H1 (cell line): ENCODE data around the gene STX4. TPM values are rescaled to one million over a fixed set of nuclear protein-coding genes. Genes with fewer than 3 reads are reported as not detected.

ENCODE experiments used
- ASH2L ChIP-seq: fragments of 200-600, 300-600 bp; sonication (generic); IDR thresholded peaks from one replicate; pipeline ENCODE4 v1.7.1; 2017; ENCODE audit warnings: low read length
- CHD1 ChIP-seq: IDR thresholded peaks from 2 replicates; pipeline ENCODE4 v1.6.1; 2012; ENCODE audit warnings: low read depth, low read length, improper control_type of control experiment
- CREB1 ChIP-seq: IDR thresholded peaks from 2 replicates; pipeline ENCODE4 v1.6.1; 2012; ENCODE audit warnings: inconsistent platforms
- KDM1A ChIP-seq: fragments of 200-600, 300-600 bp; sonication (generic); IDR thresholded peaks from 2 replicates; pipeline ENCODE4 v1.7.1; 2016; ENCODE audit warnings: mild to moderate bottlenecking, low read length, borderline replicate concordance
- PHF8 ChIP-seq: fragments of 200-600 bp; sonication (generic); conservative IDR thresholded peaks from 2 replicates; pipeline ENCODE4 v1.7.1; 2012; ENCODE audit warnings: low read depth, mild to moderate bottlenecking, inconsistent platforms, low read length, moderate library complexity
- polyA plus RNA-seq, 7 experiments: library from polyadenylated mRNA; depleted of rRNA in 3 of 7; stranded (reverse) in 5 of 7; unstranded in 2 of 7; fragments of >200 nt in 5 of 7; fragments of 200-250 nt in 2 of 7; gene quantifications; 1 replicate in 5 of 7; 2 replicates in 1 of 7; 4 replicates in 1 of 7; pipeline versions ENCODE4 v1.2.1 to v1.2.3, GENCODE V29; 2011 to 2013; ENCODE audit warnings: missing spikeins in 2 of 7, mixed read lengths in 2 of 7
- total RNA-seq: library from RNA; stranded (reverse); fragmentation: NEBNext Ultra II Directional; extraction: Animal tissue kit (Norgen Biotek cat#: 25700); gene quantifications from 2 replicates; pipeline ENCODE4 v1.2.1, GENCODE V29; 2021
- TF ChIP-seq, protein P1 (sequence below): fragments of 300-600 bp; sonication (generic); IDR thresholded peaks from 2 replicates; pipeline ENCODE4 v1.7.1; 2012; ENCODE audit warnings: low read length, moderate library complexity, mild to moderate bottlenecking, inconsistent platforms; ENCODE audit not compliant: insufficient replicate concordance

Gene STX4
- total and polyA plus RNA-seq, 2 of the 8 experiments (the other 6 are each of a cell fraction or from before 2014, with no cell fraction given), result 25.8 to 32.3 TPM

DNA sequence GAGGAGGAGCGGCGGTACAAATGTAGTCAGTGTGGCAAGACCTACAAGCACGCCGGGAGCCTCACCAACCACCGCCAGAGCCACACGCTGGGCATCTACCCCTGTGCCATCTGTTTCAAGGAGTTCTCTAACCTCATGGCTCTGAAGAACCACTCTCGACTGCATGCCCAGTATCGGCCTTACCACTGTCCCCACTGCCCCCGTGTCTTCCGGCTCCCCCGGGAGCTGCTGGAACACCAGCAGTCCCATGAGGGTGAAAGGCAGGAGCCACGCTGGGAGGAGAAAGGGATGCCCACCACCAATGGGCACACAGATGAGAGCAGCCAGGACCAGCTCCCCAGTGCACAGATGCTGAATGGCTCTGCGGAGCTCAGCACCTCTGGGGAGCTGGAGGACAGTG lies 43.7 kb downstream of the STX4 start (continued):
- TF ChIP-seq, protein P1, sequence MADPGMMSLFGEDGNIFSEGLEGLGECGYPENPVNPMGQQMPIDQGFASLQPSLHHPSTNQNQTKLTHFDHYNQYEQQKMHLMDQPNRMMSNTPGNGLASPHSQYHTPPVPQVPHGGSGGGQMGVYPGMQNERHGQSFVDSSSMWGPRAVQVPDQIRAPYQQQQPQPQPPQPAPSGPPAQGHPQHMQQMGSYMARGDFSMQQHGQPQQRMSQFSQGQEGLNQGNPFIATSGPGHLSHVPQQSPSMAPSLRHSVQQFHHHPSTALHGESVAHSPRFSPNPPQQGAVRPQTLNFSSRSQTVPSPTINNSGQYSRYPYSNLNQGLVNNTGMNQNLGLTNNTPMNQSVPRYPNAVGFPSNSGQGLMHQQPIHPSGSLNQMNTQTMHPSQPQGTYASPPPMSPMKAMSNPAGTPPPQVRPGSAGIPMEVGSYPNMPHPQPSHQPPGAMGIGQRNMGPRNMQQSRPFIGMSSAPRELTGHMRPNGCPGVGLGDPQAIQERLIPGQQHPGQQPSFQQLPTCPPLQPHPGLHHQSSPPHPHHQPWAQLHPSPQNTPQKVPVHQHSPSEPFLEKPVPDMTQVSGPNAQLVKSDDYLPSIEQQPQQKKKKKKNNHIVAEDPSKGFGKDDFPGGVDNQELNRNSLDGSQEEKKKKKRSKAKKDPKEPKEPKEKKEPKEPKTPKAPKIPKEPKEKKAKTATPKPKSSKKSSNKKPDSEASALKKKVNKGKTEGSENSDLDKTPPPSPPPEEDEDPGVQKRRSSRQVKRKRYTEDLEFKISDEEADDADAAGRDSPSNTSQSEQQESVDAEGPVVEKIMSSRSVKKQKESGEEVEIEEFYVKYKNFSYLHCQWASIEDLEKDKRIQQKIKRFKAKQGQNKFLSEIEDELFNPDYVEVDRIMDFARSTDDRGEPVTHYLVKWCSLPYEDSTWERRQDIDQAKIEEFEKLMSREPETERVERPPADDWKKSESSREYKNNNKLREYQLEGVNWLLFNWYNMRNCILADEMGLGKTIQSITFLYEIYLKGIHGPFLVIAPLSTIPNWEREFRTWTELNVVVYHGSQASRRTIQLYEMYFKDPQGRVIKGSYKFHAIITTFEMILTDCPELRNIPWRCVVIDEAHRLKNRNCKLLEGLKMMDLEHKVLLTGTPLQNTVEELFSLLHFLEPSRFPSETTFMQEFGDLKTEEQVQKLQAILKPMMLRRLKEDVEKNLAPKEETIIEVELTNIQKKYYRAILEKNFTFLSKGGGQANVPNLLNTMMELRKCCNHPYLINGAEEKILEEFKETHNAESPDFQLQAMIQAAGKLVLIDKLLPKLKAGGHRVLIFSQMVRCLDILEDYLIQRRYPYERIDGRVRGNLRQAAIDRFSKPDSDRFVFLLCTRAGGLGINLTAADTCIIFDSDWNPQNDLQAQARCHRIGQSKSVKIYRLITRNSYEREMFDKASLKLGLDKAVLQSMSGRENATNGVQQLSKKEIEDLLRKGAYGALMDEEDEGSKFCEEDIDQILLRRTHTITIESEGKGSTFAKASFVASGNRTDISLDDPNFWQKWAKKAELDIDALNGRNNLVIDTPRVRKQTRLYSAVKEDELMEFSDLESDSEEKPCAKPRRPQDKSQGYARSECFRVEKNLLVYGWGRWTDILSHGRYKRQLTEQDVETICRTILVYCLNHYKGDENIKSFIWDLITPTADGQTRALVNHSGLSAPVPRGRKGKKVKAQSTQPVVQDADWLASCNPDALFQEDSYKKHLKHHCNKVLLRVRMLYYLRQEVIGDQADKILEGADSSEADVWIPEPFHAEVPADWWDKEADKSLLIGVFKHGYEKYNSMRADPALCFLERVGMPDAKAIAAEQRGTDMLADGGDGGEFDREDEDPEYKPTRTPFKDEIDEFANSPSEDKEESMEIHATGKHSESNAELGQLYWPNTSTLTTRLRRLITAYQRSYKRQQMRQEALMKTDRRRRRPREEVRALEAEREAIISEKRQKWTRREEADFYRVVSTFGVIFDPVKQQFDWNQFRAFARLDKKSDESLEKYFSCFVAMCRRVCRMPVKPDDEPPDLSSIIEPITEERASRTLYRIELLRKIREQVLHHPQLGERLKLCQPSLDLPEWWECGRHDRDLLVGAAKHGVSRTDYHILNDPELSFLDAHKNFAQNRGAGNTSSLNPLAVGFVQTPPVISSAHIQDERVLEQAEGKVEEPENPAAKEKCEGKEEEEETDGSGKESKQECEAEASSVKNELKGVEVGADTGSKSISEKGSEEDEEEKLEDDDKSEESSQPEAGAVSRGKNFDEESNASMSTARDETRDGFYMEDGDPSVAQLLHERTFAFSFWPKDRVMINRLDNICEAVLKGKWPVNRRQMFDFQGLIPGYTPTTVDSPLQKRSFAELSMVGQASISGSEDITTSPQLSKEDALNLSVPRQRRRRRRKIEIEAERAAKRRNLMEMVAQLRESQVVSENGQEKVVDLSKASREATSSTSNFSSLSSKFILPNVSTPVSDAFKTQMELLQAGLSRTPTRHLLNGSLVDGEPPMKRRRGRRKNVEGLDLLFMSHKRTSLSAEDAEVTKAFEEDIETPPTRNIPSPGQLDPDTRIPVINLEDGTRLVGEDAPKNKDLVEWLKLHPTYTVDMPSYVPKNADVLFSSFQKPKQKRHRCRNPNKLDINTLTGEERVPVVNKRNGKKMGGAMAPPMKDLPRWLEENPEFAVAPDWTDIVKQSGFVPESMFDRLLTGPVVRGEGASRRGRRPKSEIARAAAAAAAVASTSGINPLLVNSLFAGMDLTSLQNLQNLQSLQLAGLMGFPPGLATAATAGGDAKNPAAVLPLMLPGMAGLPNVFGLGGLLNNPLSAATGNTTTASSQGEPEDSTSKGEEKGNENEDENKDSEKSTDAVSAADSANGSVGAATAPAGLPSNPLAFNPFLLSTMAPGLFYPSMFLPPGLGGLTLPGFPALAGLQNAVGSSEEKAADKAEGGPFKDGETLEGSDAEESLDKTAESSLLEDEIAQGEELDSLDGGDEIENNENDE, result no peak
- TF ChIP-seq KDM1A, result no peak
- no peak for TF ChIP-seq ASH2L
- no peak for TF ChIP-seq CHD1
- TF ChIP-seq CREB1, result no peak
- TF ChIP-seq PHF8, result no peak
